ENCODE results near the gene ZNF212.

Gene ZNF212

DNA sequence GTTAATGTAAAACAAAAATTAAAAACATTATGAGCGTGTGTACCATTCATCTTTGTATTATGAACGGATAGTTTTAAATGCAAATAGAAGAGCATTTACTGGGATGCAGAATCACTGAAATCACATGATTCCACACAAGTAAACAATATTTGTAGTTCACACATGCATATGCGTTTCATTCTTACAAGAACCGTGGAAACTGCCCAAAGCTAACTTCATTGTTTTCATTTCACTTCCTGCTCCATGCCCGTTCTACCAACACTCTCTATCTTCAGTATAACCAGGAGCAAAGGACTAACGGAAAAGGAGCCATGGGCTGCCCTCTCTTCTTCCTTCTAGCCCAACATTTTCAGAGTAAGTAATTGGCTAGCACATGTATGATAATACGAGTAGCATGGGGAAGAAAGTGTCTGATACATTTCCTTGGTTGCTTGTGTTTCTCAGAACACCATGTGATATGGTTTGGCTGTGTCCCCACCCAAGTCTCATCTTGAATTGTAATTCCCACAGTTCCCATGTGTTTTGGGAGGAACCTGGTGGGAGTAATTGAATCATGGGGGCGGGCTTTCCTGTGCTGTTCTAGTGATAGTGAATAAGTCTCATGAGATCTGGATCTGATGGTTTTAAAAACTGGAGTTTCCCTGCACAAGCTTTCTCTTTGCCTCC is 61.3 kb downstream of the ZNF212 start:
- no peak for DNase-seq (ENCODE audit: extremely low spot score)
- ChIA-PET POLR2A (no interaction called here), CTCF (interaction anchor here (1.3 kb wide), 1 partner anchor 9 kb away, joined by 4 read pairs; no protein-coding TSS in a partner anchor)
- TF ChIP-seq, protein P1, sequence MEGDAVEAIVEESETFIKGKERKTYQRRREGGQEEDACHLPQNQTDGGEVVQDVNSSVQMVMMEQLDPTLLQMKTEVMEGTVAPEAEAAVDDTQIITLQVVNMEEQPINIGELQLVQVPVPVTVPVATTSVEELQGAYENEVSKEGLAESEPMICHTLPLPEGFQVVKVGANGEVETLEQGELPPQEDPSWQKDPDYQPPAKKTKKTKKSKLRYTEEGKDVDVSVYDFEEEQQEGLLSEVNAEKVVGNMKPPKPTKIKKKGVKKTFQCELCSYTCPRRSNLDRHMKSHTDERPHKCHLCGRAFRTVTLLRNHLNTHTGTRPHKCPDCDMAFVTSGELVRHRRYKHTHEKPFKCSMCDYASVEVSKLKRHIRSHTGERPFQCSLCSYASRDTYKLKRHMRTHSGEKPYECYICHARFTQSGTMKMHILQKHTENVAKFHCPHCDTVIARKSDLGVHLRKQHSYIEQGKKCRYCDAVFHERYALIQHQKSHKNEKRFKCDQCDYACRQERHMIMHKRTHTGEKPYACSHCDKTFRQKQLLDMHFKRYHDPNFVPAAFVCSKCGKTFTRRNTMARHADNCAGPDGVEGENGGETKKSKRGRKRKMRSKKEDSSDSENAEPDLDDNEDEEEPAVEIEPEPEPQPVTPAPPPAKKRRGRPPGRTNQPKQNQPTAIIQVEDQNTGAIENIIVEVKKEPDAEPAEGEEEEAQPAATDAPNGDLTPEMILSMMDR (IDR thresholded peaks at IDR 0.05; ENCODE audit: control extremely low read depth, extremely low read depth, low read depth, missing control alignments), result no peak

- peak; percentile 2 for DNase-seq (ENCODE audit: extremely low spot score)
- ChIA-PET CTCF (no interaction called here), POLR2A (no interaction called here)
- TF ChIP-seq, protein P1 (IDR thresholded peaks at IDR 0.05; ENCODE audit: control extremely low read depth, extremely low read depth, low read depth, missing control alignments), result no peak
Observed at GRCh38 chr7:149302222-149302621, 62.8 kb downstream of the ZNF212 start.

GRCh38 chr7:149302865-149303264 is 63.4 kb downstream of the ZNF212 start:
- no peak for DNase-seq (ENCODE audit: extremely low spot score)
- CTCF ChIA-PET, result no interaction called here
- TF ChIP-seq, protein P1 (IDR thresholded peaks at IDR 0.05; ENCODE audit: control extremely low read depth, extremely low read depth, low read depth, missing control alignments), result no peak
- POLR2A ChIA-PET, result no interaction called here

DNA sequence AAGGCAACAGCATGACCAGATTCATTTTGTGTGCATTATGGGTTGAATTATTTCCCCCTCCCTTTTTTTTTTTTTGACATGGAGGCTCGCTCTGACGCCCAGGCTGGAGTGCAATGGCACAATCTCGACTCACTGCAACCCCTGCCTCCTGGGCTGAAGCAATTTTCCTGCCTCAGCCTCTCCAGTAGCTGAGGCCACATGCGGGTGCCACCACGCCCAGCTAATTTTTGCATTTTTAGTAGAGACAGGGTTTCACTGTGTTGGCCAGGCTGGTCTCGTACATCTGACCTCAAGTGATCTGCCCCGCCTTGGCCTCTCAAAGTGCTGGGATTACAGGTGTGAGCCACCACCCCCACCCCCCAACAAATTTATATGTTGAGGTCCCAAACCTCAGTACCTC is 64.6 kb downstream of the ZNF212 start:
- CTCF ChIA-PET, result no interaction called here
- POLR2A ChIA-PET, result no interaction called here
- DNase-seq (ENCODE audit: extremely low spot score), result no peak
- TF ChIP-seq, protein P1 (IDR thresholded peaks at IDR 0.05; ENCODE audit: control extremely low read depth, extremely low read depth, low read depth, missing control alignments), result no peak

Measured in GM10248 (cell line).